Vagina (tissue), 2 donors: ENCODE measurements around the gene ERCC6L2.

Source experiments
- CTCF ChIP-seq, 3 experiments: fragments of 450-650 bp in 2 of 3; fragments of 200-600 bp in 1 of 3; sonication (generic) in 1 of 3; IDR thresholded peaks; one replicate each; pipeline ENCODE4 v1.5.1; 2017 to 2019; ENCODE audit warnings: antibody characterized with exemption in 3 of 3, mild to moderate bottlenecking in 2 of 3, moderate library complexity in 2 of 3
- POLR2A ChIP-seq, 2 donors: fragments of 450-650 bp; IDR thresholded peaks; one replicate each; pipeline ENCODE4 v1.6.1; 2017; ENCODE audit warnings: antibody characterized with exemption in 2 of 2, mild to moderate bottlenecking in 2 of 2, moderate library complexity in 2 of 2
- POLR2AphosphoS5 ChIP-seq, 2 donors: sonication (generic); formaldehyde crosslinking; IDR thresholded peaks; one replicate each; pipeline ENCODE4 v1.9.0; 2017; ENCODE audit warnings: antibody characterized with exemption in 2 of 2, mild to moderate bottlenecking in 2 of 2, low read depth in 1 of 2; ENCODE audit not compliant: insufficient read depth in 1 of 2

DNA sequence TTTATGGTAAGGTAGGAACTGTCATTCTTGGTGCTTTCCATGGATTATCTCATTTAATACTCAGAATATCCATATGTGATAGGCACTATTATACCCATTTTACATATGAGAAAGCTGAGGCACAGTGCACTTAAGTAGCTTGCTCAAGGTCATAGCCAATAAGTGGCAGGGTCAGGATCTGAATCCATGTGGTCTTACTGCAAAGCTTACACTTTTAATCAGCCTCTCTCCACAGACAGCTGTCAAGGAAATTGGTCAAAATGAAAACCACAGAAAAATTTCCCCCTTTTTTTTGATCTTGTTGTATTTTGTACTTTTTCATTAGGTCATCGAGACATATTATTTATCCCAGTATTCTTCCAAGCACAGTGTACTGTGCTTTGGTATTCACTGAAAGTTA is 78.5 kb downstream of the ERCC6L2 start:
- TF ChIP-seq POLR2A (IDR thresholded peaks at IDR 0.05) (no peak), POLR2AphosphoS5 (IDR thresholded peaks at IDR 0.05; ENCODE audit: insufficient read depth in 1 of 2, low read depth in 1 of 2) (no peak), CTCF (IDR thresholded peaks at IDR 0.05) (no peak)
